ENCODE results near the gene RHOC. TPM values are rescaled to one million over a fixed set of nuclear protein-coding genes. Genes with fewer than 3 reads are reported as not detected.
A peak's percentile ranks its signal among the peaks of the same experiment; 100 is the strongest.

RHOC gene
- total RNA-seq, 2 donors from 2014 or later: 272 to 373 TPM

DNA sequence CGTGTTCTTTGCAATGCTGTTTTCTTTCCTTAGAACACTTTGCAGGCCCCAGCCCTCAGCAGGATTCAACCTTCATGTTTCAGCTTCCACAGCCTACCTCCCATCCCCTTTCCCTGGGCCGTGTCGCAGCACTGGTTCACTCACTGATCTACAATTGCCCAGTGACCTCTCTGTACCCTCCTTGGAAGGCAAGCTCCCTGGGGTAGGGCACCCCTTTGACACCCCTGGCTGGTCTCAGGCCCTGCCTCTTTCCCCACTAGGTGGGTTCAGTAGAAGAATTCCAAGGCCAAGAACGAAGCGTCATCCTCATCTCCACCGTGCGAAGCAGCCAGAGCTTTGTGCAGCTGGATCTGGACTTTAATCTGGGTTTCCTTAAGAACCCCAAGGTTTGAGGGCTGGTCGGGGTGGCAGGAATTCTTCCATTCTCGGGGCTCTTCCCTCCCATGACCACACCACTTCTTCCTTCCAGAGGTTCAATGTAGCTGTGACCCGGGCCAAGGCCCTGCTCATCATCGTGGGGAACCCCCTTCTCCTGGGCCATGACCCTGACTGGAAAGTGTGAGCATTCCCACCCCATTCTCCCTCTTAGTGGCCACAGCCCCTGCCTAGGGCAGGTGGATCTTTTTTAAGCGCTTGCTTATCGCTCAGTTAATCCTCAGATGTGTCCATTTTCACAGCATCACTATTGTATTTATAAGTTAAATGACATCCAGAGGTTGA is 7.3 kb downstream of the RHOC start:
- DNase-seq (ENCODE audit: low spot score): no peak
- no peaks in the 10 kb centered on the region for H3K9me3 ChIP-seq
- intact Hi-C loops (cut with DNase I): loop anchor here (2.0 kb wide), 1 partner anchor 25 kb away; the partner anchor contains the start of gene MOV10
- peaks cover 0 to 12% of the 10 kb centered on the region in 2 donors for H3K36me3 ChIP-seq
- 73% methylated on average over 13 of the region's 13 CpGs for WGBS
- TF ChIP-seq POLR2AphosphoS5 (IDR thresholded peaks at IDR 0.05) (no peak), POLR2A (IDR thresholded peaks at IDR 0.05) (no peak)
- TF ChIP-seq, protein P1, sequence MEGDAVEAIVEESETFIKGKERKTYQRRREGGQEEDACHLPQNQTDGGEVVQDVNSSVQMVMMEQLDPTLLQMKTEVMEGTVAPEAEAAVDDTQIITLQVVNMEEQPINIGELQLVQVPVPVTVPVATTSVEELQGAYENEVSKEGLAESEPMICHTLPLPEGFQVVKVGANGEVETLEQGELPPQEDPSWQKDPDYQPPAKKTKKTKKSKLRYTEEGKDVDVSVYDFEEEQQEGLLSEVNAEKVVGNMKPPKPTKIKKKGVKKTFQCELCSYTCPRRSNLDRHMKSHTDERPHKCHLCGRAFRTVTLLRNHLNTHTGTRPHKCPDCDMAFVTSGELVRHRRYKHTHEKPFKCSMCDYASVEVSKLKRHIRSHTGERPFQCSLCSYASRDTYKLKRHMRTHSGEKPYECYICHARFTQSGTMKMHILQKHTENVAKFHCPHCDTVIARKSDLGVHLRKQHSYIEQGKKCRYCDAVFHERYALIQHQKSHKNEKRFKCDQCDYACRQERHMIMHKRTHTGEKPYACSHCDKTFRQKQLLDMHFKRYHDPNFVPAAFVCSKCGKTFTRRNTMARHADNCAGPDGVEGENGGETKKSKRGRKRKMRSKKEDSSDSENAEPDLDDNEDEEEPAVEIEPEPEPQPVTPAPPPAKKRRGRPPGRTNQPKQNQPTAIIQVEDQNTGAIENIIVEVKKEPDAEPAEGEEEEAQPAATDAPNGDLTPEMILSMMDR (IDR thresholded peaks at IDR 0.05): no peak
- H3K4me1 ChIP-seq (replicated peaks): peaks cover 59% of the 10 kb centered on the region
- no peak overlapping the region for H3K4me3 ChIP-seq
- H3K27me3 ChIP-seq (replicated peaks; ENCODE audit: insufficient read depth): no peaks in the 10 kb centered on the region
- H3K27ac ChIP-seq: peak overlapping the region; percentile 86 to 98

- no peaks in the 10 kb centered on the region for H3K27me3 ChIP-seq (replicated peaks; ENCODE audit: insufficient read depth)
- peaks cover 49% of the 10 kb centered on the region for H3K4me1 ChIP-seq (replicated peaks)
- H3K9me3 ChIP-seq: no peaks in the 10 kb centered on the region
- peak; percentile 80 for DNase-seq (ENCODE audit: low spot score)
- WGBS: 53% methylated on average over 16 of the region's 17 CpGs
- TF ChIP-seq, protein P1 (IDR thresholded peaks at IDR 0.05): no peak
- peak; percentile 49 for TF ChIP-seq POLR2AphosphoS5 (IDR thresholded peaks at IDR 0.05)
- H3K4me3 ChIP-seq: no peak overlapping the region
- H3K27ac ChIP-seq: peak overlapping the region; percentile 86 to 98
- intact Hi-C loops (cut with DNase I): loop anchor here (2.0 kb wide), 1 partner anchor 24 kb away; the partner anchor contains the start of gene MOV10
- peaks cover 0 to 18% of the 10 kb centered on the region in 2 donors for H3K36me3 ChIP-seq
Measured at GRCh38 chr1:112698366-112699310, 8.3 kb downstream of the RHOC start.

GRCh38 chr1:112697781-112698201 is 9.1 kb downstream of the RHOC start:
- Histone ChIP-seq H3K4me3 (no peak overlapping the region), H3K27ac (peak overlapping the region; percentile 86 to 98), H3K36me3 (peaks cover 0 to 18% of the 10 kb centered on the region in 2 donors), H3K27me3 (replicated peaks; ENCODE audit: insufficient read depth) (no peaks in the 10 kb centered on the region), H3K9me3 (no peaks in the 10 kb centered on the region), H3K4me1 (replicated peaks) (peaks cover 47% of the 10 kb centered on the region)
- DNase-seq (ENCODE audit: low spot score): no peak
- intact Hi-C loops (cut with DNase I): loop anchor here (2.0 kb wide), 1 partner anchor 23 kb away; the partner anchor contains the start of gene MOV10
- TF ChIP-seq POLR2A (IDR thresholded peaks at IDR 0.05): no peak
- TF ChIP-seq, protein P1 (IDR thresholded peaks at IDR 0.05): no peak
- no peak for TF ChIP-seq POLR2AphosphoS5 (IDR thresholded peaks at IDR 0.05)
- WGBS: 87% methylated on average over 9 of the region's 9 CpGs

- no peak for DNase-seq (ENCODE audit: low spot score)
- no peak overlapping the region for H3K4me3 ChIP-seq
- no peak for TF ChIP-seq POLR2A (IDR thresholded peaks at IDR 0.05)
- no peak for TF ChIP-seq POLR2AphosphoS5 (IDR thresholded peaks at IDR 0.05)
- TF ChIP-seq, protein P1 (IDR thresholded peaks at IDR 0.05): no peak
- H3K4me1 ChIP-seq (replicated peaks): peaks cover 36% of the 10 kb centered on the region
- no peak overlapping the region for H3K27ac ChIP-seq
- H3K36me3 ChIP-seq: peaks cover 0 to 18% of the 10 kb centered on the region in 2 donors
- intact Hi-C loops (cut with DNase I): no loop called here
- no peaks in the 10 kb centered on the region for H3K27me3 ChIP-seq (replicated peaks; ENCODE audit: insufficient read depth)
- WGBS: 93% methylated on average over 7 of the region's 7 CpGs
- H3K9me3 ChIP-seq: no peaks in the 10 kb centered on the region
Measured at GRCh38 chr1:112696578-112697314, 10.2 kb downstream of the RHOC start.

All from prostate gland (tissue), 2 donors.